ENCODE data around the gene TRAPPC2L.

The TRAPPC2L gene

DNA sequence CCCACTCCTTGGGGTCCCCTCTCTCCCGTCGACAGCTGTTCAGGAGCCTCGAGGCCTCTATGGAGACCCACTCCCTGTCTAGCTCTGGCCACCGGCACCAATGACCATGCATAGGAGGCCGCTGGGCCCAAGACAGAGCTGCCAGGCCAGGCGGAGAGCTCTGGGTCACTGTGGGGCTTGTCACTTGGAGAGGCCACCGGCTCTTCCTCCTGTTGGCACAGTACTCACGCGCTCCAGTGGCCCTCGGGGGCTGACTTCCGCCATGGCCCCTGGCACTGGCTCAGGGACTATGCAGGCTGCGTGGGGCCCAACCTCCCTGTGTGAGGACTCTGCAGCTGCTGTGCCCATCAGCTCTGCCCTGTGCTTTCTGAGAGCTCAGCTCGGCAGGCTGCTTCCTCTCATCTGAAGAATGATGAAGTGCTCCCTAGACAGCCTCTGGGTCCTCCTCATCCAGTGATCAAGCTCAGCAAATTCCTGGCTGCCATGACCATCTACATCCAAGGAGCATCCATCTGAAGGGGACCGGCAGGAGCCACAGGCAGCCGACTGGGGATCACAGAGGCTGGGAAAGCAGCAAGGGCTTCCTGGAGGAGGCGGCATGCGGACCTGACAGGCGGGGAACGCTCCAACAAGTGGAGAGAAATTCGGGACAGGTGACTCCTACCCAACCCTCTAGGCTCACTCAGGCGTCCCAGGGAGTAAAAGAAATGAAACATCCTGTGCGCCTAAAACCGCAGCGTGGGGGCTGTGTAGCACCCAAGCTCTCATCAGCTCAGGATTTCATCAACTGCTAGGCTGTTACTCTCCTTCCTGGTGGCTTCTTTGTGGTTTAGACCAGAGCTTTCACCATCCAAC is 17.0 kb upstream of the TRAPPC2L start:
- no peak for DNase-seq

DNA sequence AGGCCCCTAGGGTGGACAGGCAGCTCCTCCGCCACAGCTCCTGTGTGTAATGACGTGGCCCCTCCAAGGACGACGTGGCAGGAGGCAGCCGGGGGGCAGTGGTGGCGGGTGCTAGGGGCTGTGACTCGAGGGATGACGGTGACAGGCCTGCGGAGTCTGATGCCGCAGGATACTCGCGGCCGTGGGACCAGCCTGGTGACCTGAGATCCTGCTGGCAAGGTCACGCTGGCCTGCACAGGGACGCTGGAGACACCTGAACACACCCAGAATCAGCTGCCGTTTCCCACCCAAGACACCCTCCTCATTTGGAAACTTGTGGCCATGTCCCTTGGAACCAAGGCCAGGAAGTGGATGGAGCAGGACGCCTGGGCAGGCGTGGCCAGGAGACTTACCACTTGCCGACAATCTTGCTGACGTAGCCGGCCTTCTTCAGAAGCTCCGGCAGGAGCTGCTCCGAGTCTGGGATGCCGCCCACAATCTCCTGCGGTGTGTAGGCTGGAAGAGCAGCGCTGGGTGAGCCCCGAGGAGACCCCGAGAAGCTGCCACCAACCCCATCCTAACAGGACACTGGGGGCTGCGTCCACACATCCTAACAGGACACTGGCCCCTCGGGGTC is 16.2 kb upstream of the TRAPPC2L start:
- no peak for DNase-seq

DNA sequence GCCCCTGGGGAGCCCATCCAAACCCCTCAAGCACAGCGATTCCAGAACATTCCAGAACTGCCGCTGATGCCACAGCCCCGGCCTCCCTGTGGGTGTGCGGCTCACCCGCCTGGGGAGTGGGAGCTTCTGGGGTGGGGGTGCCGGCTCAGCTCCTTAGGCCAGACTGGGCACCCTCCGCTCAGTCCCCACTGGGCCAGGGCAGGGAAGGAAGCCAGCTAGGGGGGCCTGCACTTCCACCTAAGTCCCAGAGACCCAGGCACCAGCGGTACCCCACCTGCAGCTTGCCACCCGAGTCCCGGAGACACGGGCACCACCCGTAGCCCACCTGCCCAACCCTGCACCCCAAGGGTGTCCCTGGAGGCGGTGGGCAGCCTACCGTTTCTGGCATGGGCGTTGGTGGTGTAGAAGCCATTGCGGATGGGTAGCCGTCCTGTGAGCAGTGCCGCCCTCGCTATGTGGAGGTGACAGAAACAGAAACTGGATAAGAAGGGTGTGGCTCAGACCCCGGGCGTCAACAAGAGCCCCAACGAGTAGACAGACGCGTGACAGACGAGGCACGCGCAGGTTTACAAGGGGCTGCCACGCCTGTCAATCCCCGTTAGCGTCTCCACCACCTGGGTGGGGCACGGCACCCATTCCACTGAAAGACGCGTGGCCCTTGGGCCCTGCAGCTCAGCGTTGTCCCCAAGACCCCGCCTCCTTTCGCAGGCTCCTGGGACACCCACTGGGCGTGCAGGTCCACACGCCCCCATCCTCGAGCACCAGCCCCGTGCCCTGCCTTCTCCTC is 15.2 kb upstream of the TRAPPC2L start:
- DNase-seq, result no peak

DNA sequence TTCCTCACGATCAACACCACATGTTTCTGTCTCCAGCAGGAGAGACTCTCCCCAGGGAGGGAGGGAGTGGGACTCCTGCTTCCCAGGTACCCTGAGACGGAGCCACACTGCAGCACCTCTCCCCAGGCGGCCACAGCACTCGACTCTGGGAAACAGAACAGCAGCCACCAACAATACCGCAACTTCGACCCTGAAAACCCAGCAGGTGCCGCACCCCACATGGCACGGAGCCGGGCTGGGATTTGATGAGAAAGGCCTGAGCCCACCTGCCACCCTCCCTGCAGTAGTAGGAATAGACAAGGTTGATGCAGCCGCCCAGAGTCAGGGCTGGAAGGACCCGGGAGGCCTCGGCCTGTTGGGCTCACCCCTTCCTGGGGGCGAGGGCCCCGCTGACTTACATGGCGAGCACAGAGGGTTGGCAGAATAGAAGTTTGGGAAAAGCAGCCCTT is 14.6 kb upstream of the TRAPPC2L start:
- no peak for DNase-seq

DNA sequence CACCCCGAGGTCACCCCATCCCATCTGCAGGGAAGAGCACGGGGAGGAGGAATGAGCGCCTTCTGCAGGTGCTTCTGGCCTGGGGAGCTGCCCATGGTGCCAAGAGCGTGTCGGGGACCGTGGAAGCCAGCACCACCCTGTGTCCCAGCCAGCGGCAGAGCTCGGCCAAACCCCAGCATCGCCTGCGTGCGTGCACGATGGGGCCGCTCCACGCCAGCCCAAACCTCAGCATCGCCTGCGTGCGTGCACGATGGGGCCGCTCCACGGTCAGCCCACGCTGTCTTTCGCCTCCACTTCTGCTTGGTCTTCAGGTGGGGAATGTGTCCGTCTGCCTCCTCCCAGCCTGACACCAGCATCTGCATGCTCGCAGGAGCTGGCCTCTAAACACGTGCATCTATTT is 14.1 kb upstream of the TRAPPC2L start:
- no peak for DNase-seq

DNA sequence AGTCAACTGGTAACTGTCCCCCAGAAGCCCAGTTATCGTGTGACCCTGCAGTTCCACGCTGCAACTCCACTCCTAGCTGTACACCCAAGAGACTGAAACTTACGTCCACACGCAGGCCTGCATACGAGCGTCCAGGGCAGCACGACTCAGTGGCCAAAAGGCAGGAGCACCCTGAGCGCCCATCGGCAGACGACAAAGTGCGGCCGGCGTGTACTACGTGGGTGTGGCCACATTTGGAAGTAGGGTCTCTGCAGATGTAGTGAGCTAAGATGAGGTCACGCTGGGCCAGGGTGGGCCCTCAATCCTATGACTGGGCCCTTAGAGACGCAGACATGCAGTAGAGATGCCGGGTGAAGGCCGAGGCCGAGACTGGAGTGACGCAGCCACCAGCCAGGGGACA is 13.7 kb upstream of the TRAPPC2L start:
- DNase-seq, result no peak

DNA sequence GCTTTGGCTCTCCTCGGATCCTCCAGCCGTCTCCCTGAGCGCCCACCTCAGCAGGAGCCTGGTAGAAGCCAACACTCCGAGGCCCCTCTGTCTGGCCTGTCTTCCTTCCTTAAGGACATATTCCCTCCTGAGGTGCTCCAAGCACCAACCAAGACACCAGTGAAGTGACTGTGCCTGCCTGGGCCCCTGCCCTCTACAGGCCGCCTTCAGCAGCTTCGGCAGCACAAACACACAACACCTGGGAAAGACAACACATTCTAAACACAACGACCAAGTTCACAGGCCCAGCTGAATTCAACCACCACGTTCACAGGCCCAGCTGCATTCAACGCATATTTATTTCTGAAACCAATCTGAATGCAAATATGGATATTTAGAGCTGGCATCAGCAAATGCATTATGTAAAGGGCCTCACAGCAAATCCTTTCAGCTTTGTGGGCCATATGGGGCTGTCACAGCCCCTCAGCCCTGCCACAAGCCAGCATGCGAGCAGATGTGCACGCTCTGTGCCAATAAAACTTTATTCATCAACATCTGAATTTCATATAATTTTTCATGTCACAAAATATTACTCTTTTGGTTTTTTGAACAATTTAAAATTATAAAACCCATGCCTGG is 12.4 kb upstream of the TRAPPC2L start:
- no peak for DNase-seq

DNA sequence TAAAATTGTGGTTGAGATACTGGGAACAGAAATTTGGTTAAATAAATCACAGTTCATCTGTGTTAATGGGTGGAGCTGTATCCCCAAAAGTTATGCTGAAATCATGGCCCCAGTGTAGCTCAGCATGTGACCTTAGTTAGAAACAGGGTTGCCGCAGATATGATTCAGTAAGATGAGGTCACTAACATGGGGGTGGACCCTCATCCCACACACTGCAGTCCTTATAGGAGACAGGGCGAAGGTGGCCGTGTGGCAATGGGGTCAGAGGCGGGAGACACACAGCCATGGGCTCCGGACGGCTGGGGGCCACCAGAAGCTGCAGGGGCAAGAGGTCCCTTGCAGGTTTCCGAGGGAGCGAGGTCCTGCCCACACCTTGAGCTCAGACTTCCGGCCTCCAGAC is 10.8 kb upstream of the TRAPPC2L start:
- no peak for DNase-seq

DNA sequence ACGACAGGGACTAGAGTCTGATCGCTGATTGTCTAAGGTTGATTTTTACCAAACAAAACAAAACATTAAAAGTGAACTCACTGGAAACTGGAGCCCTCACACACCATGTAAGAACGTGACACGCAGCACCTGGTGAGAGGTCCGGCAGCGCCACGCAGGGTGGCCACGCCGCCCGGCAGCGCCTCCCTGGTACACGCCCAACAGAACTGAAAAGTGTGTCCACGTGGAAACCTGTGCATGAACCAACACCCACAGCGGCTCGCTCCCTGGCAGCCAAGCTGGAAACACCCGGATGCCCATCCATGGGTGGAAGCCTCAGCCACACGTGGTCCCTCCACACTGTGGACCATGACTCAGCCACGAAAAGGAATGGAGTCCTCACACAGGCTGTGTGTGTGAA is 9.3 kb upstream of the TRAPPC2L start:
- no peak for DNase-seq

DNA sequence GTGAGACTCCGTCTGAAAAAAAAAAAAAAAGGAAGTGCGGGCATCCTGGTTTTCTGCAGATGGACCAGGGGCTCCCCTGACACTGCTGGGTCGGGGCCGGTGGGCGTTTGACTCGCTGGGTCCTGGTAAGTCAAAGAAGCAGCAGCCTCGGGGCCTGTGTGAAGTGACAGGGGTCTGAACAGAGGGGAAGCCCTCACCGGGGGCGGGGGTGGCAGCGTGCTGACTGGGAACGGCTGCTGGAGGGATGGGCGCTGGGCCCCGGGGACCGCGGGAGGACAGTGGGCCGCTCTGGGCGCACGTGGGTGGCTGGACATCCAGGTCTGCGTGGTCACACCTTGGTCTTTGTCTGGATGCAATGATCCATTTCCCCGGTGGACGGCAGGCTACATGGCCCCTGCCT is 8.4 kb upstream of the TRAPPC2L start:
- no peak for DNase-seq

DNA sequence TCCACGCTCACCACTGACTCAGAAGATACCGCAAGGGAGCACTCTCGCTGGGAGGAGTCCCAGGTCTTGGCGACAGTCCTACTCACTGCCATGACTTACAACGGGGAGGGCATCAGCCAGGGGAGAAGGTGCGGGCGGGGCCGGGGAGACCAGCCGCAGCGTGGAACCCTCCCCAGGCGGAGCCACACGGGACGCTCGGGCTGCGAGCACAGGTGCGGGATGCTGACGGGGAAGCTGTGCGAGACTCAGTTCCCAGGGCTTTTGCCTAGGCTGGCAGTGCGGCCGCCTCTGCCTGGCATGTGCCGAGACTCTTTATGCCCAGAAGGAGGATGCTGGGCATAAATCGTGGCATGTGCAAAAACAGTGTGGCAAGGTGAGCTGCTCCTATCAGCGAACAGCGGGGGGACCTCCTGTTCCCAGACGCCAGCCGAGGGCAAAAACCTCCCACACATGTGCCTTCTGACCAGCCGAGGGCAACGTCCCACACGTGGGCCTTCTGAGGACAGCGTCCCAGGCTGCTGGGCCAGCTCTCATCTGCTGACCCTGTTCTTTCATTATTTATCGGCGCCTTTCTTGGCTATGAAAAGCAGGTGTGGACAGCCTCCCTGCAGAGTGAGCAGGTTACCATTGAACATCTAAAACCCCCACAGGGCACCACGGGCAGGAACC is 6.3 kb upstream of the TRAPPC2L start:
- DNase-seq, result no peak

DNA sequence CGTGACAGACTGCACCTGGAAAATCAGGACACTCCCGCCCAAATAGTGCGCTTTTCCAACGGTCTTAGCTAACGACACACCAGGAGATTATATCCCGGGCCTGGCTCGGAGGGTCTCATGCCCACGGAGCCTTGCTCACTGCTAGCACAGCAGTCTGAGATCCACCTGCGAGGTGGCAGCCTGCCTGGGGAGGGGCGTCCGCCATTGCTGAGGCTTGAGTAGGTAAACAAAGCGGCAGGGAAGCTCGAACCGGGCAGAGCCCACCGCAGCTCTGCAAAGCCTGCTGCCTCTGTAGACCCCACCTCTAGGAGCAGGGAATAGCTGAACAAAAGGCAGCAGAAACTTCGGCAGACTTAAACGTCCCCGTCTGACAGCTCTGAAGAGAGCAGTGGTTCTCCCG is 5.3 kb upstream of the TRAPPC2L start:
- DNase-seq, result no peak

DNA sequence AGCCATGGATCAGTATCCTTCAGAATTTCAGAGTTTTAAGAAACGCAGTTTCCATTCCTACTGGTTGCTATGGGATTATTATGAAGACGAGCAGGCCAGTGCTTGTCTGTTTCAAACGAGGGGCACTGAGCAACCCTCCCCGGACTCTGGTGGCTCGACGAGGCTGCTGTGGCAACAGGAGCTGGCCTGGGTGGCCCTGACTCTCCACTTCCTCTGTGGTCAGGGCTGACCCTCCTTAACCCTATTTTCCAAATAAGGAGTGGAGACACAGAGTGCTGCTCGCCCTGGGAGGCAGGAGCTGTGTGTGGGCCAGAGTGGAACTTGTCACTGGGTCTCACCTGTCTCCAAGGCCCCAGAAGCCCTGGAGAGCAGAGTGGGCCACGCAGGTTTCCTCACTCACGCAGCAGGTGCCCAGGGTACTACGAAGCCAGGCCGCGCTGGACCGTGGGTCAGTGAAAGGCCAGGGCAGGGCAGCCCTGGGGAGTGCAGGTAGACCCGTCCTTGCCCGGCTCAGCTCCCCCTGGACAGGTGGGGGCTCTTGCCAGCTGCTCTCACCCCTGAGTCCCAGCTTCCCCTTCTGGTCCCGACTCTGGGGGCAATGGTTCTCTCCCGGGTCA is 3.5 kb upstream of the TRAPPC2L start:
- DNase-seq, result no peak

DNA sequence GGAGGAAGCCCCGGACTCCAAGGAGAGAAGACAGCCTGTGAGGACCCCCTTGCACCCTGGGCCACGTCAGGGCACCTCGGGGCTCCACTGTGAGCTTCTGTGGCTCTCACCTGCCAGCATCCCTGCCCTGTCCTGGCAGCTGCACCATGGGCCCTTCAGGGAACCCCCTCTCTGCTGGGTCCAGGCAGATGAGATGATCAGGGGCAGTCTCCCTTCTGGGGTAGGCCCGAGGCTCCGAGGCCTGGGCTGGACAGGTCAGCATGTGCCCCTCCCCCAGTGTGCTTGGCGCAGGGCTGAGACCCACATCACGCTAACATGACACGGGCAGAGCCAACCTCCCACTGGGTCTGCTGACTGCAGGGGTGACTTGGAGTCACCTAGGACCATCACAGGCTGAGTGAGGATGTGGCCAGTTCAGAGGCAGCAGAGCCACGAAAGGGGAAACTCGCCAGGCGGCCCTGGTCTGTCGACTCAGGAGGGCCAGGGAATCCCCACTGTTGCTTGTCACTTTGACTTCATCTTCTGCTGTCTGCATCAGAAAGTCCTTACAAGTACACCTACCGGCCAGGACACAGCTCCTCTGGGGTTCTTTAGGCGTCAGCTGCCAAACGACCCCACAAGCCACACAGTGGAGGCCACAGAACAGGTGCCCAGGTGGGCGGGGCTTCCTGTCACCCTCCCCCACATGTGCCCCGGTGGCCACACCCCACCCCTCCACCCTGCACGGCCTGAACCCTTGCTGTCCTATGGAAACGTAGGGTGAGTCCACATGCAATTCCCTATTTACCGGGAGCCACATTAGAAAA is 2.4 kb upstream of the TRAPPC2L start:
- DNase-seq, result no peak

DNA sequence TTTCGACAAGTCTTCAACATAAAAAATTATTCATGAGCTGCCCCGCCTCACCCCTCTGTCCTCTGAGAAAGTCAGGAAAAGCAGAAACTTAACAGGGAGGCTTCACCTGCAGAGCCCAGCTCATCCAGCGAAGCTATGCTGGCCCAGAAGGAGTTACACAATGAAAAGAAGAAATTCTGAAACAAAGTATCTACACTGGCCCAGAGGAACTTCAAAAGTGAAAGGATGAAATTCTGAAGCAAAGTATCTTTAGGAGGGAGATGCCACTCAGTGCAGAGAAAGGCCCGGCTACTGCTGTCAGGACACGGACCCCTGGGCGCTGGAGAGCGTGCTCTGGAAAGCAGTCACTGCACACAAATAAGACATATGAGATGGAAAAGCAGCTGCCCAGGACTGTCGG is 1.8 kb upstream of the TRAPPC2L start:
- no peak for DNase-seq

DNA sequence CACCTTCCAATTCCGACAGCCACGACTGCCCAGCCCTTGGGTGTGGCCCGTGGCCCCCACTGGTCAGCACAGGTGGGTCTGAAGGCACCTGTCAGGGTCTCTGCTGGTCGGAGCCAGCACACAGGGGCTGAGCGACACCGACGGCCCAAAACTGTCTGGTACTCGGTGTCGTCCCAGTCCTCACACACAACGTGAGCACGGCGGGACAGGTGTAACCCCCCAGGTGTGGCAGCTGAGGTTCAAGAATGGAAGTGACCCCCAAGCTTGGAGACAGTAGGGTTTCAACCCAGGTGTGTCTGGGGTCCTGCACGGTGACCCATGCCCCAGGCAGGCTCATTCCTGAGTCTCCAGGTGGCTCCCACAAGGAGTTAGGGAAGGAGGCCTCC is 1.2 kb upstream of the TRAPPC2L start:
- DNase-seq, result no peak

DNA sequence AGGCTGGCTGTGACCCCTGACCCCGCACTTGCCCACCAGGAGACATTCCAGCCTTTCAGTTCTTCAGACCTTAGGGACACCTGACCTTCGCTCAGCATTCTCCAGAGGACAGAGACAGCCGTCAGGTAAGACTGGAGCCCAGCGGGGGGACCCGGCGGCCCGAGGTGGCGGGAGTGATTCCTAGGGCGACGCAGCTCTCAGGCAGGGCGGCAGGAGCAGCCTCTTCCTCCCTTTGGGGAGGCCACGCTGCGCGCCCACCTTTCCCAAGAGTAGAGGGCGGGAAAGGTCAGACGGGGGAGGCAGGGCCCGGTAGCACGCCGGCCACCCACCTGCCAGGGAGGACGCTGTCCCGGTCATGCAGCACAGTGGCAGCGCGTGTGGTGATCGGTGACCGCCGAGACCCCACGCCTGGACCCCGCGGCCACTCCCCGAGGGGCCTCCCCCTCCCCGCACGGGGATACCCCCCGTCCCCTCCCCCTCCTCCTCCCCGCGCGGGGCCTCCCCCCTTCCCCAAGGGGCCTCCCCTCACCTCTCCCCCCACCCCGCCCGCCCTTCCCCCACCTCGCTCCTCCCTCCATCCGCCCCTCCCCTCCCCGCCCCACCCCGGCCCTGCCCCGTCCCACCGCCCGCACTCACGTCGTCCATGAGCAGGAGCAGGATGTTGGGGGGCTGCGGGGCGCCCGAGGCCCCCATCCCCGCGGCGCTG is 652 bp upstream of the TRAPPC2L start:
- no peak for DNase-seq

DNA sequence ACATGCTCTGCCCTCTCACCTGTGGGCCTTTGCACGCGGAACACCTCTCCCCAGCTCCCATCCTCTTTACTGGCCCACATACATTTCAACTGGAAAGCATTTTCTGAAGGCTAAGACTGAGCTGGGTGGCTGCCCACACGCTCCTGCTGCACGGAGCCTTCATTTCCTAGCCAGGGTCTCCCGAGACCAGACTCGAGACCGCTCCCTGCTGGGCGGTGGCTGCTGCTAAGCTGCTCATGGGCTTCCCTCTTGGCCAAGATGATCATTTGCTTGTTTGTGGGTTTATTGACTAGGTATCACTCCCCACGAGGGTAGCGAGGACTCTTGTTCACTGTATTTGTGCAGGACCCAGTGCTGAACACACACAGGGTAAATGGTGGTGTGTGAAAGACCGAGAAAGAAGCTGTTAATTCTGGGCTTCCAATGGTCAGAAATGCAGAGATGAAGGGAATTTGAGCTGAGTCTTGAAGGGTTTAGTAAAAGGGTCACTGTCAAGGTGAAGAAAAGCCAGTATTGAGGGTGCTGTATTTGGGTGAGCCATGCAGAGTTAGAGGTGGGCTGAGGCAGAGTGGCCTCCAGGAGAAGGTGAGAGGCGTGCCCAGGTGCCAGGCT is 907 bp downstream of the TRAPPC2L start:
- DNase-seq, result peak; percentile 6

DNA sequence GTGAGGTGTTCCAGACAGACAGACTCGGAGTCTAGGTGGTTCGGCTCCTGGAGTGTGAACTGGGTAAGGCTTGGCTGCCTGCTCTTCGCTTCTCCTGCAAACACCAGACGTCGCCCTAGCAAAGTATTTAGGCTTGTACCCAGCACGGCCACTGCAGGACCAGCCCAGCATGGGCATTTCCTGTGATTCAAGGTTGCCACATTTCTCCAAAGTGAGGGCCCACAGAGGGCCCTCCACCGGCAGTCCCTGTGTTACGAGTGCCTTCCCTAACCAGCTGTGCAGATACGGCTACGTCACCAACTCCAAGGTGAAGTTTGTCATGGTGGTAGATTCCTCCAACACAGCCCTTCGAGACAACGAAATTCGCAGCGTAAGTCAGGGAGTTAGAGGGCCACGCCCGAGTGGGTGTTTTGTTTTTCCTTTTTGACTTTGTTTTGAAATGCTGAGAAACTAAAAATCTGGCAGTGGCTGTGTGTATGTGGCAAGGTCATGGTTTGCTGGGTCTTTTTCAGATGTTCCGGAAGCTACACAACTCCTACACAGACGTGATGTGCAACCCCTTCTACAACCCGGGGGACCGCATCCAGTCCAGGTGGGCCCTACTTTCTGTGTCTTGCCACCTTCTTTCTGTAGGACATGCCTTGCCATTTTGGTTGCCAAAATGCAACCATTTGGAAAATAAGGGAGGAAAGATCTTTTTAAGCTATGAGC is 2.6 kb downstream of the TRAPPC2L start:
- DNase-seq, result no peak

DNA sequence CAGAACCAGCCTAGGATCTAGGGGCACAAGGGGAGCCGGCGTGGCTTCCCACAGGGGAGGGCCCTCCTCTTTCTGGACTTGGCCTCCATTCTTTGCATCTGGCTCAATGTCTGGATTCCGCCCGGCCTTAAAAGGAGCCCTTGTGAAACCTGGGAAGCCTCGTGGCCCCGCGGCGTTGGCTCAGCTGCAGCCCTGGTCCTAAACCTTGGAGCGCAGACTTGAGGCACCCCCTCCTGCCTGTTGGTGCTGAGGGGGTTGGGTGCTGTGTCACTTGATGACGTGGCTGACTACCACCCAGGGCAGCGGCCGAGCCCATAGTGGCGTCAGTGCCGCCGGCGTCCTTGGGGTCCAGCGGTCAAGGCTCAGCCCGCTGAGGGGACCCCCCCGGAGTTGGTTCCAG is 4.4 kb downstream of the TRAPPC2L start:
- DNase-seq, result no peak
